Activated effector memory CD4-positive, alpha-beta T cell treated with anti-CD3 and anti-CD28 coated beads, Interleukin-2, amount 50 U/mL, for 16 hours (primary cell): ENCODE measurements around the gene YPEL5.
"Not testable (repeated sequence)": the region's sequence is repeated elsewhere in the genome, so short reads cannot be mapped to it uniquely, and the experiment has no call there.

ENCODE experiments used
- DNase-seq: peaks from one replicate; pipeline ENCODE4 v3.0.0-alpha.2; 2020

YPEL5 gene

GRCh38 chr2:30139131-30139870 is 7.5 kb upstream of the YPEL5 start:
- DNase-seq, result peak; percentile 71

- DNase-seq, result no peak
Measured at GRCh38 chr2:30141136-30141535, 5.7 kb upstream of the YPEL5 start.

GRCh38 chr2:30144260-30144659 is 2.5 kb upstream of the YPEL5 start:
- DNase-seq, result no peak

- not testable (repeated sequence) for DNase-seq
Measured at GRCh38 chr2:30144951-30145350, 1.9 kb upstream of the YPEL5 start.

GRCh38 chr2:30145826-30146336 is 926 bp upstream of the YPEL5 start:
- DNase-seq, result no peak

- no peak for DNase-seq
Measured at GRCh38 chr2:30147196-30147714, 448 bp downstream of the YPEL5 start.

GRCh38 chr2:30147715-30148610 is 1.2 kb downstream of the YPEL5 start:
- DNase-seq, result peak; percentile 93

- no peak for DNase-seq
Measured at GRCh38 chr2:30148850-30149249, 2.0 kb downstream of the YPEL5 start.

GRCh38 chr2:30149513-30149912 is 2.7 kb downstream of the YPEL5 start:
- DNase-seq, result no peak

GRCh38 chr2:30149976-30150375 is 3.2 kb downstream of the YPEL5 start:
- DNase-seq, result no peak

GRCh38 chr2:30150786-30151185 is 4.0 kb downstream of the YPEL5 start:
- no peak for DNase-seq

GRCh38 chr2:30152385-30152784 is 5.6 kb downstream of the YPEL5 start:
- no peak for DNase-seq

GRCh38 chr2:30155202-30155601 is 8.4 kb downstream of the YPEL5 start:
- no peak for DNase-seq

GRCh38 chr2:30155889-30156658 is 9.3 kb downstream of the YPEL5 start:
- no peak for DNase-seq

GRCh38 chr2:30157616-30158015 is 10.8 kb downstream of the YPEL5 start:
- no peak for DNase-seq

- no peak for DNase-seq
Measured at GRCh38 chr2:30159766-30160165, 13.0 kb downstream of the YPEL5 start.

GRCh38 chr2:30161929-30162706 is 15.3 kb downstream of the YPEL5 start:
- no peak for DNase-seq

- DNase-seq, result no peak
Measured at GRCh38 chr2:30162806-30163205, 16.0 kb downstream of the YPEL5 start.

GRCh38 chr2:30164131-30164925 is 17.5 kb downstream of the YPEL5 start:
- no peak for DNase-seq

GRCh38 chr2:30165050-30165520 is 18.3 kb downstream of the YPEL5 start:
- peak; percentile 80 for DNase-seq

GRCh38 chr2:30165617-30166016 is 18.8 kb downstream of the YPEL5 start:
- no peak for DNase-seq
